Large intestine (tissue), 3 donors: ENCODE measurements around the gene SIK3. TPM values are rescaled to one million over a fixed set of nuclear protein-coding genes. Genes with fewer than 3 reads are reported as not detected.
A peak's percentile ranks its signal among the peaks of the same experiment; 100 is the strongest.

Source experiments
- DNase-seq, 2 donors: peaks; one replicate each; pipeline versions ENCODE4 v3.0.0 to v3.0.0-alpha.2; 2013
- H3K27ac ChIP-seq: one replicate; pipeline ENCODE4 v1.5.1; 2013; ENCODE audit warnings: low read length
- H3K27me3 ChIP-seq: 2 replicates; pipeline ENCODE4 v1.6.1; 2013; ENCODE audit warnings: low read length; ENCODE audit not compliant: control insufficient read depth, insufficient read depth
- H3K36me3 ChIP-seq: 2 replicates; pipeline ENCODE4 v1.6.1; 2013; ENCODE audit warnings: low read length; ENCODE audit not compliant: control insufficient read depth, insufficient read depth
- H3K4me1 ChIP-seq: one replicate; pipeline ENCODE4 v1.6.1; 2013; ENCODE audit warnings: low read length; ENCODE audit not compliant: control insufficient read depth, insufficient read depth
- H3K4me3 ChIP-seq: one replicate; pipeline ENCODE4 v1.5.1; 2013; ENCODE audit warnings: low read length
- H3K9me3 ChIP-seq: one replicate; pipeline ENCODE4 v1.6.1; 2013; ENCODE audit warnings: mild to moderate bottlenecking, low read depth, low read length, moderate library complexity; ENCODE audit not compliant: control insufficient read depth
- WGBS: methylation state at CpG from one replicate; pipeline ENCODE4 v1.1.5; 2013; ENCODE audit warnings: low lambda C conversion rate; ENCODE audit not compliant: insufficient coverage; 5-methylcytosine and 5-hydroxymethylcytosine counted together
- polyA plus RNA-seq: library from polyadenylated mRNA; unstranded; fragments of 120-200 nt; gene quantifications from one replicate; pipeline ENCODE4 v1.2.1, GENCODE V29; 2013

Gene SIK3
- polyA plus RNA-seq, 1 donor = 34.6 TPM

DNA sequence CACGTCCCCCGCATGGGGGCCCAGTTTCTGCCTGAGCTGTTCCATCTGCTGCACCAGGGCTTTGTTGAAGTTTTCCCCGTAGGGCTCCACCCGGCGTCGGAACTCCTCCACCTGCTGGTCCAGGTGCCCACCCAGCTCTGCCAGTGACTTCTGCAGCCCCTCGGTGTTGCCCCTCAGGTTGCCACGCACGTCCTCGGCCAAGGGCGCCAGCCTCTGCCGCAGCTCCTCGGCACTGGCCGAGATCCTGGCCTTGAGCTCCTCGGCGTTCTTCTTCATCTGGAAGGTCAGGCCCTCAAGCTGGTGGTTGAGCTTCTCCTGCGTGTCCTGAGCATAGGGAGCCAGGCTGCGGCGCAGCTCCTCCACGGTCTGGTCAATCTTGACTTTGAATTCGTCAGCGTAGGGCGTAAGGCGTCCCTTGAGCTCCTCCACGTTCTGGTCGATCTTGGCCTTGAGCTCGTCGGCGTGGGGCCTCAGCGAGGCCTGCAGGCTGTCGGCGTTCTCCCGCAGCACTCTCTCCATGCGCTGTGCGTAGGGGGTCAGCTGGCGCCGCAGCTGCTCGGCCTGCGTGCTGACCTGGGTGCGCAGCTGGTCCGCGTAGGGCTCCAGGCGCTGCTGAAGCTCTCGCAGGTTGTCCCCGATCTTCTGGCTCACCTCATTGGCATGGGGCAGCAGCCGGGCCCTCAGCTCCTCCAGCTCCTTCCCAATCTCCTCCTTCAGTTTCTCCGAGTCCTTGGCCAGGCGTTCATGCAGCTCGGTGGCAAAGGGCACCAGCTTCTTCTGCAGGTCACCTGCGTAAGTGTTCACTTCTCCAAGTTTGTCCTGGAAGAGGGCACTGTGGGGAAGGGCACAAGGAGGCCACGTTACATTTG, 276.9 kb downstream of the SIK3 start:
- Histone ChIP-seq H3K4me3 (peak overlapping the region; percentile 42), H3K27me3 (no peaks in the 10 kb centered on the region)

DNA sequence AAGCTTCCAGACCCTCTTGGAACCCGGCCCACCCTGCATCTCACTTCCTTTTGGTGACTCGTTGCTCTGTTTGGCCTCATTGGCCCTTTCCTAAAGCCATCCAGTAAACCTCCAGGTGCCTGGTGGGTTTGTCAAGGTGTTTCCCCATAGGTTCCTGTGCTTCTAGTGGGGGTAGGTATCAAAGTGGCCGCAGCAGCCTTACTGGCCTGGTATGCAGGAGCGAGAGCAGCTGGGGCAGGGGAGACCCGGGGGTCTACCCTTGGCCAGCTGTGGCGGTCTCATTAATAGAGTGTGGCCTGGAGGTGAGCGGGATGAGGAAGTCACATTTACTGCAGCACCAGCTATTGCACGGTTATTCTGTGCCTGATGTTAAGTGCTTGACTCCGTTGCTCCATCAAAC, 279.2 kb downstream of the SIK3 start:
- H3K27ac ChIP-seq = no peak overlapping the region
- DNase-seq = no peak

More for the DNA sequence above, 276.9 kb downstream of the SIK3 start:
- H3K27ac ChIP-seq = peak overlapping the region; percentile 82
- no CpG with 5 or more reads among the region's 51 CpGs for WGBS
- peaks cover 7% of the 10 kb centered on the region for H3K9me3 ChIP-seq
- H3K4me1 ChIP-seq = peaks cover 46% of the 10 kb centered on the region
- H3K36me3 ChIP-seq = peaks cover 13% of the 10 kb centered on the region
- DNase-seq = peak in 1 of 2 donors; percentile 10

DNA sequence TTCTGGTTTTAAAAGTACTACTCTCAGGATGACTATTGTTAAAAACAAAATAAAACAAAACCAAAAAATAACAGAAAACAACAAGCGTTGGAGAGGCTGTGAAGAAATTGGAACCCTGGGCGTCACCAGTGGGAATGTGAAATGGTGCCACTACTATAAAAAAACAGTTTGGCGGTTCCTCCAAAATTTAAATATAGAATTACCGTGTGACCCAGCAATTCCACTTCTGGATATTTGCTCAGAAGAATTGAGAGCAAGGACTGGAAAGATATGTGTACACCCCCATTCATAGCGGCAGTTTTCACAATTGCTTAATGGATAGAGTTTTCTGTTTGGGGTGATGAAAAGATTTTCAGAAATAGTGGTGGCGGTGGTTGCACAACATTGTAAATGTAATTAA, 283.7 kb downstream of the SIK3 start:
- Histone ChIP-seq H3K27ac (peak overlapping the region; percentile 39), H3K4me1 (peaks cover 27% of the 10 kb centered on the region)
- 95% methylated on average over 4 of the region's 6 CpGs for WGBS

More for the DNA sequence above, 279.2 kb downstream of the SIK3 start:
- no peaks in the 10 kb centered on the region for H3K27me3 ChIP-seq
- H3K4me1 ChIP-seq = peaks cover 40% of the 10 kb centered on the region
- peaks cover 7% of the 10 kb centered on the region for H3K9me3 ChIP-seq
- no peak overlapping the region for H3K4me3 ChIP-seq
- H3K36me3 ChIP-seq = peaks cover 13% of the 10 kb centered on the region
- WGBS = no CpG with 5 or more reads among the region's 9 CpGs

DNA sequence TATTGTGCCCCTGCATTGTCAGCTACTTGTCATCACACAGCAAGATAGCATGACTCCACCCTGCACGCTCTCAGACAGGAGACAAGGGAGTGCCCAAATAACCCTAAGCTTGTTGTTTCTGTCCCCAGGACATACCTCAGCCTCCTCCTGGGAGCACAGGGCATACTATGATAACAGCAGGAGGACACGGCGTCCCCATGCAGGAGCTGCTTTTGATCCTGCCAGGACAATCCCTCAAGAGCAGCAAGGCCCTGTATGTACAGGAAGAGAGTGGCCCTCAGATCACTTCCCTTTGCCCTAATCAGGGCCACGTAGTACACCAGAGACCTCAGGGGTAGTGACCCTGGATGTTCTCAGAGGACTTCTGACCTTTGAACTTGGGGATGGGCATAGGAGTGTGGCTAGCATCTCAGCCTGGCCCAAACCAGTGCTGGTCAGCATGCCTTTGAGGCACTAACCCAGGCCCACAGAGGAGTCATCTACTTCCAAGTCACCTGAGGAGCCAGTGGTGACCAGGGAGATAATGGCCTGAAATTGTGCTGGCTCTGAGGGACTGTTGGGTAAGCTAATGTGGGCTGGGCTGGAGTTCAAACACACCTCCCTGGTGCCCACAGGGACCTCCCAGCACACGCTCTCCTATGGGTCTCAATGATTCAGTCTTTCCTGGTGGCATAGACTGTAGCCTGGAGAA, 284.3 kb downstream of the SIK3 start:
- 40% methylated on average over 1 of the region's 5 CpGs for WGBS
- Histone ChIP-seq H3K36me3 (no peaks in the 10 kb centered on the region), H3K4me1 (peaks cover 30% of the 10 kb centered on the region), H3K27ac (peak overlapping the region; percentile 39), H3K4me3 (no peak overlapping the region), H3K27me3 (no peaks in the 10 kb centered on the region), H3K9me3 (no peaks in the 10 kb centered on the region)
- DNase-seq = peak; percentile 53 to 78

More for the DNA sequence above, 283.7 kb downstream of the SIK3 start:
- Histone ChIP-seq H3K27me3 (no peaks in the 10 kb centered on the region), H3K36me3 (no peaks in the 10 kb centered on the region), H3K9me3 (no peaks in the 10 kb centered on the region), H3K4me3 (no peak overlapping the region)
- DNase-seq = no peak

DNA sequence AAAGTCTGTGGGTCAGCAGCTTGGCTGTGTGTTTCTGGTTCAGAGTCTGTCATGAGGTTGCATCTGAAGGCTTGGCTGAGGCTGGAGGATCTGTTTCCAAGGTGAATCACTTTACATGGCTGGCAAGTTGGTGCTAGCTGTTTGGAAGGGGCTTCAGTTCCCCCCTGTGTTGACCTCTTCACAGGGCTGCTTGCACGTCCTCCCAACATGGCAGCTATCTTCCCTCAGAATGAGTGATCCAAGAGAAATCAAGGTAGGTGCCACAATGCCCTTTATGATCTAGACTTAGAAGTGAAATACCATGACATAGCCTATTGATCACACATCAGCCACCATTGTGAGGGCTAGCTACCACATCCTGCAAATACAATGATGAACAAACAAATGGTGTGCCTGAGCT, 285.1 kb downstream of the SIK3 start:
- H3K4me1 ChIP-seq = peaks cover 37% of the 10 kb centered on the region
- DNase-seq = no peak
- no peaks in the 10 kb centered on the region for H3K36me3 ChIP-seq
- H3K9me3 ChIP-seq = no peaks in the 10 kb centered on the region
- WGBS = no CpG with 5 or more reads among the region's 1 CpG
- H3K27me3 ChIP-seq = no peaks in the 10 kb centered on the region
- H3K4me3 ChIP-seq = no peak overlapping the region
- H3K27ac ChIP-seq = peak overlapping the region; percentile 39

DNA sequence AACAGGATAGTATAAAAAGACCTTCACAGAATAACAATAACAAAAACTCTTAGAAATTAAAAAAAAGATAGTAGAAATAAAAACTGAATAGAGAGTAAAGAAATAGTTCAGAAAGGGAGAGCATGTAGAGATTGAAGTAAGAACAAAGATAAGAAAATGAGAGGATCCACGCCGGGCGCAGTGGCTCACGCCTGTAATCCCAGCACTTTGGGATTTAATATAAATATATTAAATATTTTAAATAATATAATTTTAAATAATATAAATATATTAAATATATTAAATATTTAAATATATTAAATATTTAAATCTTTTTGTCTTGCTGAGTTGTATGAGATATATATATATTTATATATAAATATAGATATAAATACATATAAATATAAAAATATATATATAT, 286.1 kb downstream of the SIK3 start:
- H3K4me1 ChIP-seq = peaks cover 47% of the 10 kb centered on the region
- 87% methylated on average over 4 of the region's 4 CpGs for WGBS

DNA sequence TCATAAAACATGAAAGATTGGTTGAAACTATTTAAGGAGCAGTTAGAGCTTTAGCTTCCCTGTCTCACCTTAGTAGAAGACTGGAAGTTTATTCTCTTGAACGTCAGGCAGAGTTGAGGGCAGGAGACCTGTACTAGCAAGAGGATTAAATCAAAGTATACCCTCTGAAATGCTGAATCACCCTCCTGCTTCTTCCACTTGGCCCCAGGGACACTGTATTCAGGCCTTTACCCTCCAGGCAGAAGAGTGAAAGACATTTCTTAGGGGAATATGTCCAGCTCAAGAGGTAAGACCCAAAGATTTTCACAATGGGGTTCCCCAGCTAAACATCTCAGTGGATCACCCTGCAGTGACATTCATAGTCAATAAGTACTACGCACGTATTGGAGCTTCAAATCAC, 287.0 kb downstream of the SIK3 start:
- H3K27me3 ChIP-seq = no peaks in the 10 kb centered on the region
- no peak overlapping the region for H3K4me3 ChIP-seq
- H3K4me1 ChIP-seq = peaks cover 56% of the 10 kb centered on the region
- peak in 1 of 2 donors; percentile 23 for DNase-seq
- H3K9me3 ChIP-seq = no peaks in the 10 kb centered on the region
- H3K36me3 ChIP-seq = no peaks in the 10 kb centered on the region
- WGBS = no CpG with 5 or more reads among the region's 3 CpGs
- H3K27ac ChIP-seq = no peak overlapping the region

More for the DNA sequence above, 286.1 kb downstream of the SIK3 start:
- Histone ChIP-seq H3K27ac (no peak overlapping the region), H3K27me3 (no peaks in the 10 kb centered on the region), H3K9me3 (no peaks in the 10 kb centered on the region), H3K36me3 (no peaks in the 10 kb centered on the region), H3K4me3 (no peak overlapping the region)
- no peak for DNase-seq

DNA sequence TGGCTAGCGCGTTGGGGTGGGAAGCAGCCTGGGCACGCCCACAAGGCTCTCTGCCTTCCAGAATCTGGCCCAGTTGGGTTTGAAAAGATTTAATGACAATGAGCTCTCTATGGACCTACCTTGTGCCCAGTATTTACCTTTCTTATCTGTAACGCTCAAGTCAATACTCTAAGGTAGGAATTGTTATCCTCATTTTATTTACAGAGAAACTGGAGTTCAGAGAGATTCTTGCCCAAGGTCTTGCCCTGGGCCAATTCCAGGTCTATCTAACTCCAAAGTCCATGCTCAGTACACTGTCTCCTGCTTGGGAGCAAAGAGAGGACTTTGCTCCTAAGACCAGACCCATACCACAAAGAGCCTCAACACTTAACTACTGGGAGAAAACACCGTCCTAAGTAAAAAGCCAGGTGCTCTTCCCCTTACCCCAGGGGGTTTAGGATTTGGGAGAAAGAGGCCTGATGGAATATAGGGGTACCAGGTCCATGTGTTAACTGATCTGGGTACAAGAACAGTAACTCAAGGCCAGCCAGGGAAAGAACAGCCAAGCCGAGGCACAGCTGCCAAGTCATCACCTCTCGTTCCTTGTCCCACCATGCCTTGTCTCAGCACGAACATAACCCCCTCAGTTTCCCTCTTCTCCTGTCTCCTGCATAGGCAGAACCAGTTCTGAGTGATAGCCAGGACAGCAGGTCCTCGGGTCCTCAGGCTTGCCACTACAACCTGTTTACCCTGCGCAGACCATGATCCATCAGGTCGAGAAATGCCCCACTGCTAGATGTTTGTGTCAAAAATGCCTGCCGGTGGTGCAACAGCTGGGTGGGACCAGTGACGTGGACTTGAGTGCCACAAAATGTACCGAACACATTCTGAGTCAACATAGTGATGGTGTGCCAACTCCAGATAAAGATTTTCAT, 289.7 kb downstream of the SIK3 start:
- Histone ChIP-seq H3K4me1 (peaks cover 43% of the 10 kb centered on the region), H3K9me3 (no peaks in the 10 kb centered on the region), H3K27me3 (no peaks in the 10 kb centered on the region), H3K27ac (peak overlapping the region; percentile 88), H3K36me3 (no peaks in the 10 kb centered on the region), H3K4me3 (no peak overlapping the region)
- WGBS = no CpG with 5 or more reads among the region's 14 CpGs
- DNase-seq = peak; percentile 84 to 93

DNA sequence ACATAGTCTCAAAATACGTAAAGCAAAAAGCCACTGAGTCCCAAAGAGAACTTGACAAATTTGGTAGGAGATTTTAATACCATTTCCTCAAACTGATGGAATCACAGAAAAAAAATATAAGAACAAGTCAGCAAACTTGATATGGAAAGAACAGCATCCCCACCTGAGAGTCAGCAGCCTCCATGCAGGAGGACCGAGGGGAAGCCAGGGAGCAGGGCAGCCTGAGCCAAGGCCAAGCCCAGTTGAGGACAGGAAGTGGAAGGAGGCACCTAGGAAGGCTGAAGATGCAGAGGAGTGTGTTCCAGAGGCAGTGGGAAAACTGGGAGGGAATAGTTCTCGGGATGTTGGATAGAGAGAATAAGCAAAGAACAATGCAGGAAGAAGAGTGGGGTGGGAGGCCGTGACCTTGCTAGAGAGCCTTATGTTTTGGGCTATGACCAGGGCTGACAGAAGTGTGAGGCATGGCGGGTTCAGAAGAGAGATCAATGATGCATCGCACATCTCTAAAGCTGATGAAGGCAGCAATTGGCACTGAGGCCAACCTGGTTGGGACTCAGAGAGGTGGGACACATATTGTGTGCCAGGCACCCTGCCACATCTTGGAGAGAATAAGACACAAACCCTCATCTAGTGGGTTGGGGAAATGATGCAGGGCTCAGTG, 290.5 kb downstream of the SIK3 start:
- peak overlapping the region; percentile 88 for H3K27ac ChIP-seq
- DNase-seq = no peak
- peaks cover 36% of the 10 kb centered on the region for H3K4me1 ChIP-seq
- H3K27me3 ChIP-seq = no peaks in the 10 kb centered on the region
- no peak overlapping the region for H3K4me3 ChIP-seq
- H3K9me3 ChIP-seq = no peaks in the 10 kb centered on the region
- WGBS = 80% methylated on average over 2 of the region's 6 CpGs
- no peaks in the 10 kb centered on the region for H3K36me3 ChIP-seq
